Loucy (cell line): Measurements from ENCODE around the gene CRYAA.
"Not testable (repeated sequence)": the region's sequence is repeated elsewhere in the genome, so short reads cannot be mapped to it uniquely, and the experiment has no call there.

Source experiments
- H2AFZ ChIP-seq: fragments of 200-600 bp; sonication (generic); 2 replicates; pipeline ENCODE4 v1.6.0; 2016; ENCODE audit warnings: antibody characterized with exemption, mild to moderate bottlenecking, low read length, moderate library complexity
- H3F3A ChIP-seq: fragments of 200-600 bp; 2 replicates; pipeline ENCODE4 v1.6.0; 2016; ENCODE audit warnings: antibody characterized with exemption, low read depth, mild to moderate bottlenecking
- H3K27me3 ChIP-seq: fragments of 200-600 bp; sonication (generic); 2 replicates; pipeline ENCODE4 v1.6.1; 2014; ENCODE audit warnings: low read length, mild to moderate bottlenecking; ENCODE audit not compliant: insufficient read depth, poor library complexity, severe bottlenecking
- H3K36me3 ChIP-seq: fragments of 200-600 bp; sonication (generic); 2 replicates; pipeline ENCODE4 v1.6.1; 2016; ENCODE audit warnings: low read length; ENCODE audit not compliant: insufficient read depth
- H3K4me1 ChIP-seq: fragments of 200-600 bp; sonication (generic); 2 replicates; pipeline ENCODE4 v1.5.1; 2014; ENCODE audit warnings: low read length, mild to moderate bottlenecking; ENCODE audit not compliant: insufficient read depth, poor library complexity, severe bottlenecking
- H3K4me2 ChIP-seq: fragments of 200-600 bp; sonication (generic); 2 replicates; pipeline ENCODE4 v1.6.0; 2014; ENCODE audit warnings: antibody characterized with exemption, low read length, low read depth, mild to moderate bottlenecking; ENCODE audit not compliant: poor library complexity, severe bottlenecking
- H3K4me3 ChIP-seq: fragments of 200-600 bp; sonication (generic); 2 replicates; pipeline ENCODE4 v1.5.1; 2014; ENCODE audit warnings: low read length, mild to moderate bottlenecking, mixed read lengths; ENCODE audit not compliant: poor library complexity, severe bottlenecking
- H3K79me2 ChIP-seq: fragments of 200-600 bp; sonication (generic); 2 replicates; pipeline ENCODE4 v1.6.1; 2014; ENCODE audit warnings: low read length; ENCODE audit not compliant: insufficient read depth
- H3K9ac ChIP-seq: fragments of 200-600 bp; sonication (generic); 2 replicates; pipeline ENCODE4 v1.6.0; 2014; ENCODE audit warnings: mild to moderate bottlenecking, low read depth, low read length, moderate library complexity; ENCODE audit not compliant: poor library complexity, severe bottlenecking
- H3K9me2 ChIP-seq: fragments of 200-600 bp; sonication (generic); replicated peaks from 2 replicates; pipeline ENCODE4 v1.6.1; 2016; ENCODE audit warnings: low read depth, low read length, mixed read lengths
- H3K9me3 ChIP-seq: fragments of 200-600 bp; sonication (generic); 2 replicates; pipeline ENCODE4 v1.6.1; 2014; ENCODE audit warnings: mild to moderate bottlenecking, antibody characterized with exemption, low read length, low read depth; ENCODE audit not compliant: insufficient read depth
- H4K20me1 ChIP-seq: fragments of 200-600 bp; sonication (generic); 2 replicates; pipeline ENCODE4 v1.6.0; 2014; ENCODE audit warnings: antibody characterized with exemption, low read length, mild to moderate bottlenecking; ENCODE audit not compliant: insufficient read depth, poor library complexity, severe bottlenecking

The CRYAA gene

GRCh38 chr21:43169891-43170290 lies 1.1 kb downstream of the CRYAA start:
- H3K36me3 ChIP-seq, H3K79me2 ChIP-seq, H4K20me1 ChIP-seq, H3K9me2 ChIP-seq, H3K9ac ChIP-seq, H3K27me3 ChIP-seq, H3K4me3 ChIP-seq, H3K4me1 ChIP-seq, H3K9me3 ChIP-seq, H2AFZ ChIP-seq, H3F3A ChIP-seq, H3K4me2 ChIP-seq: not testable (repeated sequence)

- H3K4me3 ChIP-seq, H3K9ac ChIP-seq, H4K20me1 ChIP-seq, H3K9me2 ChIP-seq, H3K4me1 ChIP-seq, H3K79me2 ChIP-seq, H3K9me3 ChIP-seq, H3K36me3 ChIP-seq, H3K4me2 ChIP-seq, H3F3A ChIP-seq, H2AFZ ChIP-seq, H3K27me3 ChIP-seq: not testable (repeated sequence)
These were observed 4.0 kb downstream of the CRYAA start for GRCh38 chr21:43172812-43173211.

- H3K4me1 ChIP-seq, H3K4me3 ChIP-seq, H3K36me3 ChIP-seq, H3K79me2 ChIP-seq, H3F3A ChIP-seq, H3K9ac ChIP-seq, H3K27me3 ChIP-seq, H3K4me2 ChIP-seq, H3K9me2 ChIP-seq, H4K20me1 ChIP-seq, H3K9me3 ChIP-seq, H2AFZ ChIP-seq: not testable (repeated sequence)
These were observed 4.6 kb downstream of the CRYAA start for GRCh38 chr21:43173438-43173837.

GRCh38 chr21:43173930-43174329 lies 5.1 kb downstream of the CRYAA start:
- not testable (repeated sequence) for H3K4me1 ChIP-seq, H3F3A ChIP-seq

GRCh38 chr21:43174998-43175397 lies 6.2 kb downstream of the CRYAA start:
- not testable (repeated sequence) for H3K9me2 ChIP-seq, H4K20me1 ChIP-seq, H2AFZ ChIP-seq, H3F3A ChIP-seq, H3K4me2 ChIP-seq, H3K27me3 ChIP-seq, H3K4me3 ChIP-seq, H3K36me3 ChIP-seq, H3K79me2 ChIP-seq, H3K4me1 ChIP-seq, H3K9me3 ChIP-seq, H3K9ac ChIP-seq

More at GRCh38 chr21:43173930-43174329, 5.1 kb downstream of the CRYAA start:
- not testable (repeated sequence) for H3K4me3 ChIP-seq, H3K9ac ChIP-seq, H3K9me3 ChIP-seq, H3K79me2 ChIP-seq, H3K9me2 ChIP-seq, H3K4me2 ChIP-seq, H2AFZ ChIP-seq, H3K27me3 ChIP-seq, H3K36me3 ChIP-seq, H4K20me1 ChIP-seq

GRCh38 chr21:43176621-43177020 lies 7.8 kb downstream of the CRYAA start:
- not testable (repeated sequence) for H3F3A ChIP-seq, H2AFZ ChIP-seq, H3K36me3 ChIP-seq, H3K4me3 ChIP-seq, H3K27me3 ChIP-seq, H4K20me1 ChIP-seq, H3K79me2 ChIP-seq, H3K4me2 ChIP-seq, H3K4me1 ChIP-seq, H3K9ac ChIP-seq, H3K9me3 ChIP-seq, H3K9me2 ChIP-seq

- not testable (repeated sequence) for H4K20me1 ChIP-seq, H3F3A ChIP-seq, H3K4me3 ChIP-seq, H3K27me3 ChIP-seq, H3K9ac ChIP-seq, H3K9me2 ChIP-seq, H2AFZ ChIP-seq, H3K4me1 ChIP-seq, H3K36me3 ChIP-seq, H3K4me2 ChIP-seq, H3K9me3 ChIP-seq, H3K79me2 ChIP-seq
These were observed 8.5 kb downstream of the CRYAA start for GRCh38 chr21:43177043-43177906.
